ENCODE data around the gene NRXN3. TPM values are rescaled to one million over a fixed set of nuclear protein-coding genes. Genes with fewer than 3 reads are reported as not detected.
A peak's percentile ranks its signal among the peaks of the same experiment; 100 is the strongest.

NRXN3 gene
- total RNA-seq, 1 donor from 2014 or later: 19.8 TPM

- no peaks in the 10 kb centered on the region for H3K4me1 Mint-ChIP-seq (ENCODE audit: unreplicated experiment)
- H3K27me3 Mint-ChIP-seq: peaks cover 14% of the 10 kb centered on the region
- no peak for TF ChIP-seq CTCF (conservative IDR thresholded peaks at IDR 0.05)
- DNase-seq (ENCODE audit: extremely low spot score, unreplicated experiment): no peak
- no peaks in the 10 kb centered on the region for H3K9me3 Mint-ChIP-seq
- no peak overlapping the region for H3K27ac Mint-ChIP-seq
- no peak overlapping the region for H3K4me3 Mint-ChIP-seq
- no peaks in the 10 kb centered on the region for H3K36me3 Mint-ChIP-seq
Observed at GRCh38 chr14:78443834-78444233, 273.7 kb downstream of the NRXN3 start.

- no peaks in the 10 kb centered on the region for H3K4me1 Mint-ChIP-seq (ENCODE audit: unreplicated experiment)
- no peak for DNase-seq (ENCODE audit: extremely low spot score, unreplicated experiment)
- no peak for TF ChIP-seq CTCF (conservative IDR thresholded peaks at IDR 0.05)
- no peaks in the 10 kb centered on the region for H3K36me3 Mint-ChIP-seq
- peaks cover 12% of the 10 kb centered on the region for H3K27me3 Mint-ChIP-seq
- no peak overlapping the region for H3K4me3 Mint-ChIP-seq
- H3K9me3 Mint-ChIP-seq: no peaks in the 10 kb centered on the region
- H3K27ac Mint-ChIP-seq: no peak overlapping the region
Observed at GRCh38 chr14:78445275-78445674, 275.1 kb downstream of the NRXN3 start.

- no peaks in the 10 kb centered on the region for H3K4me1 Mint-ChIP-seq (ENCODE audit: unreplicated experiment)
Observed at GRCh38 chr14:78446807-78447206, 276.6 kb downstream of the NRXN3 start.

GRCh38 chr14:78448164-78449094, 278.3 kb downstream of the NRXN3 start:
- H3K4me3 Mint-ChIP-seq: no peak overlapping the region
- no peak overlapping the region for H3K27ac Mint-ChIP-seq
- no peaks in the 10 kb centered on the region for H3K36me3 Mint-ChIP-seq

More at GRCh38 chr14:78446807-78447206, 276.6 kb downstream of the NRXN3 start:
- H3K27ac Mint-ChIP-seq: no peak overlapping the region
- peaks cover 3% of the 10 kb centered on the region for H3K27me3 Mint-ChIP-seq
- no peak for DNase-seq (ENCODE audit: extremely low spot score, unreplicated experiment)
- TF ChIP-seq CTCF (conservative IDR thresholded peaks at IDR 0.05): no peak
- no peaks in the 10 kb centered on the region for H3K36me3 Mint-ChIP-seq
- H3K4me3 Mint-ChIP-seq: no peak overlapping the region
- H3K9me3 Mint-ChIP-seq: no peaks in the 10 kb centered on the region

GRCh38 chr14:78450669-78451318, 280.6 kb downstream of the NRXN3 start:
- DNase-seq (ENCODE audit: extremely low spot score, unreplicated experiment): no peak
- Mint-ChIP-seq H3K36me3 (no peaks in the 10 kb centered on the region), H3K4me3 (no peak overlapping the region), H3K4me1 (ENCODE audit: unreplicated experiment) (no peaks in the 10 kb centered on the region), H3K27me3 (peaks cover 8% of the 10 kb centered on the region), H3K9me3 (no peaks in the 10 kb centered on the region), H3K27ac (no peak overlapping the region)
- TF ChIP-seq CTCF (conservative IDR thresholded peaks at IDR 0.05): no peak

More at GRCh38 chr14:78448164-78449094, 278.3 kb downstream of the NRXN3 start:
- DNase-seq (ENCODE audit: extremely low spot score, unreplicated experiment): no peak
- peaks cover 3% of the 10 kb centered on the region for H3K27me3 Mint-ChIP-seq
- no peaks in the 10 kb centered on the region for H3K4me1 Mint-ChIP-seq (ENCODE audit: unreplicated experiment)
- peak; percentile 84 for TF ChIP-seq CTCF (conservative IDR thresholded peaks at IDR 0.05)
- H3K9me3 Mint-ChIP-seq: no peaks in the 10 kb centered on the region
